GM18526 (cell line): Measurements from ENCODE around the gene PPHLN1.

Source experiments
- POLR2A ChIP-seq: IDR thresholded peaks from 3 replicates; pipeline ENCODE4 v1.6.1; 2011; ENCODE audit not compliant: insufficient read length; ENCODE audit errors: extremely low read depth

PPHLN1 gene

DNA sequence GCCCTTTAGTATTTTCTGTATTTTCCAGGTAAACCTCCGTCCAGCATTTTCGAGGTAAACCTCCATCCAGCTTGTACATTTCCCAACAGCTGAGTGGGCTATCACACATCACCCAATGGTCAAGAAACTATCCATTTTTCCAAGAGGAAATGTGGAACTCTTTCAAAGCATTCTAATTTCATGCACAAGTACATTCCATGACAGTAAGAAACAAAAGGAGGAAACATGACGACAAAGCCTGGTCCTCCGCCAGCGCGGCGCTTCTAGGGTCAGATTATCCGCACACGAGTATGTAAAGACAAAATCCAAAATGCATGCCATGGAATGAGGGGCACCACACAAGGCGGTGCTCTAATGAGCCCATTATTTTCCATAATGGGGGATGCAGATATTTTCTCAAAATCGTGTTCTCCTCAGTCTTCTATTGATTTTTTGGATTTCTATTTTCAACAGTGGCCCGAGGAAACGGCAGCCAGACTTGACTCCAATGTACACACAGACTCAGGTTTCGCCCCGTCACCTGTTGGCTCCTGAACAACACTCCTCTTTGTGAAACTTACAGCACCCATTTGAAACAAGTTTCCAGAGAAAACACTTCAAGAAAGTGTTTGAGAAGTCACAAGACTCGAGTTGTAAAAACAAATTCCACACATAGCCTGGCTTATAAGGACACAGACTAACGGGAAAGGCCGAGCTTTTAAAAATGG is 156.2 kb downstream of the PPHLN1 start:
- TF ChIP-seq POLR2A: no peak

DNA sequence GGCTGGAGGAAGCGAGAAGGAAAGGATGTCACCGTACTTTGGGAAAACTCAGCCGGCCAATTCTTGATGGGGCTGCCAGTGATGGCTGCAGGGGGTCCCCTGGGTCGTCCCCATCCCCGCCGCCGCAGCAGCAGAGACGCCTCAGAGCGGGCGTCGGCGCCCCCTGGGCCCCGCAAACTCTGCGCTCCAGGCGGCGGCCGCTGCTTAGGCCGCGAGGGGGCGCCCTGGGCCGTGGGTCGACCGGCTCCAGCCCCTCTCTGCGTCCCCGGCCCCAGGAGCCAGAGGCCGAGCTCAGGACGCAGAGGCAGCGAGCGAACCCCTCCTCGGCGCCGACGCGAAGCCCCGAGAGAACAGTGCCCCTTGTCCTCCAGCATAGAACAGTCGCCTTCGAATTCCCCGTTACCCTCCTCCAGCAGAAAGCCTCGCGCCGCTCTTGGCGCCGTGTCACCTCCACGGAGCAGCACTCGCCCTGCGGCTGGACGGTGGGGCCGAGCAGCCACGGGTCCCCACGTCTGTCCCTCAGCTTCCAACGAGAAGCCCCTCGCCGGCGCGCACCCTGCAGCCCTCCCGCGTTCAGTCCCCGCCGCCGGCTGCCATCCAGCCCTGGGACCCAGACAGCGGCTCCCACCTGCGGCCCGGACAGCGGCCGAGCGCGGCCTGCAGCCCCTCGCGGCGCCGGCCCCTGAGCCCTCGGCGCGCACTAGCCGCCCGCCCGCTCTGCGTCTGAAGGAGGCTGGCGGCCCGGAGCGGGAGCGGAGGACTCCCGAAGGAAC is 157.0 kb downstream of the PPHLN1 start:
- no peak for TF ChIP-seq POLR2A

DNA sequence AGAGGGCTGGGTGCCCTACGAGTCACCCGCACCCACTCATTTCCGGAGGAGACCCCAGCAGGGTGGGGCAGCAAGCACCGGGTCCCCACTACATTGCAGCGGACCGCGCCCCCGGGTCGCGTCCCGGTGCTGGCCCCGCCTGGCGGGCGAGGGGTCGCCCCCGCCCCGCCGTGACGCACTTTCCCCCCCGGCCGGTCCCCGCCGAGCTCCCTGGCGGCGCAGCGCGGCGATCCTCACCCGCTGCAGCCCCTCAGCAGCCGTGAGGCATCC is 157.5 kb downstream of the PPHLN1 start:
- no peak for TF ChIP-seq POLR2A

DNA sequence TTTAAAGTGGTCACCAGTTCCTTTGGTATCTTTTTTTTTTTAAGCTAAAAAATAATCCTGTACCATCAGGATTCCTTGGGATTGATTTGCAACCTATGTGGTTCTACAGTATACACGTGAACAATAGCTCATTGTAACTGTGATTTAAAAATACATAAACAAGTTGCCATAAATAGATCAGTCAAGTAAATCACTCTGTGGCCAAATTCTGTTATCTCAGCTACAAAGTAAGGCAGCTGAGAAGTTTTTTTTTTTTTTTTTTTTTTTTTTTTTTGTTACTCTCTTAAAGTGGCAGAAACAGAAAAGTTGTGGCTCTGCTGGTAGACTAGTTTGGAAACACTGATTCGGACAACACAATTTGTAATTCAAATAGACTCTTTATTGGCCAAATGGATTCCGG is 159.0 kb downstream of the PPHLN1 start:
- no peak for TF ChIP-seq POLR2A

DNA sequence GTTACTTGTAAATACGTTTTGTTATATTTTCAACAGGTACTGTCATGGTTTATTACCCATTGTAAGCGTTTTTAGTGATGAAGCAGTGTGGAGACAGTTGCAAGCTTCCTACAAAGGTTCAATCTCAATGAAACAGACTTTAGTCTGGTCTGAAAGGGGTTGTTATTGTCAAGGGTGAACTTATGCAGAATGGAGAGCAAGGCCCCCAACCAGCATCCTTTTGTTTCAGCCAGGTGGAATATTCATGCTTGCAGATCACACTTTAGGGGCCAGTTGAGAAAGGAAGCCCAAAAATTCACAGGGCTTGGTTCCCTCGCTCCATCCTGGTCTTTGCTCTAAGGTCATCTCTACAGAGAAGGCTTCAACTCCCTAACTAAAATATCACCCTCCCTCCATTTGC is 159.9 kb downstream of the PPHLN1 start:
- no peak for TF ChIP-seq POLR2A

DNA sequence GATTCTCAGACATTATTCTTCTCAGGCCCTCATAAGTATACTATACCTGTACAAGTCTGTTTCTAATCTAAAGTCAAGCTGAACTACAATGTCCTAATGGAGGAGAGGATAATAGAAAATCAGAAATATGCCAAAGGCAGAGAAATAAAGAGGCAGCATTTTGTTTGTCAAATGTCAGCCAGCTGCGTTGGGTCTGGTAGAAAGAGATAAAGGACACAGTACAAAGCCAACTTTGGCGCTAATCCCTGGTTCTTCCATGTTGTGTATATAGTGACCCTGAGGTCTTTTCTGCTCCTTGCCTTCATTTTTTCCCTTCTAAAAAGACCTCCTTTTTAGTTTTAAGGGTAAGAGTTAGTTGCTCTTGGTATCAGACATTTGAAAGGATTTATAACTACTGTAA is 160.4 kb downstream of the PPHLN1 start:
- no peak for TF ChIP-seq POLR2A

DNA sequence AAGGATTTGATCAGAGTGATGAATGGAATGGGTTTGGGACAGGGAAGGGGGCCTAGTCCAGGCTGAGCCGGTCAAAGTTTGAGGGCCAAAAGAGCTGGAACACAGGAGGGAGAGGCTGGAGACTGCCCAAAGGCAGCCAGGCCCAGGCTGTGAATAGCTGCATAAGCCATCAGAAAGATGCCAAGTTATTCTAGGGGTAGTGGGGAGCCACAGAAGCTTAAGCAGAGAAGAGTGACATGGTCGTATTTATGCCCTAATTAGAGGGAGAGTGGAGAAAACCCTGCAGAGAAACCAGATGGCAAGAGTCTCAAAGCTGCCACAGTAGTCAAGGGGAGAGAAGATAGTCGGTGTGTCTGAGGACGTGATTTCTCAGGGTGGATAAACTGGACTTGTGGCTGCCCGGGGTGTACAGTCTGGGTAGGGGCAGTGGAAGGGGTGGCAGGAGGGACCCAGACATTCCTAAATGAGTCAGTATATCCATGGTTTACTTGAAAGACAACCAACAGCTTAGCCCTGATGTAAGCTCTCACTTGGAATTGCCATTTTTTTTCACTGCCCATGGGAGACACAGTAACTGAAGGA is 164.4 kb downstream of the PPHLN1 start:
- no peak for TF ChIP-seq POLR2A
